Activated CD8-positive, alpha-beta T cell treated with anti-CD3 and anti-CD28 coated beads for 36 hours (primary cell): ENCODE measurements around the gene LIN28A. TPM values are rescaled to one million over a fixed set of nuclear protein-coding genes. Genes with fewer than 3 reads are reported as not detected.

Experiments used
- ATAC-seq: fragments of 200-7000 bp; cut with Tn5 transposase; one replicate; pipeline ENCODE4 v1.10.0; 2021; ENCODE audit warnings: mild to moderate bottlenecking, moderate library complexity
- CTCF ChIA-PET: fragments of 350-600 bp; sonication (Branson Sonifier 250); formaldehyde crosslinking; loops from one replicate; lab custom pipeline; 2021; ENCODE audit warnings: antibody characterized with exemption; lab: Charles Lee
- POLR2A ChIA-PET: fragments of 350-600 bp; sonication (Branson Sonifier 250); formaldehyde crosslinking; loops from one replicate; lab custom pipeline; 2021; ENCODE audit warnings: antibody characterized with exemption; lab: Charles Lee
- DNase-seq: peaks from one replicate; pipeline ENCODE4 v3.0.0-alpha.2; 2020
- H3K27ac Mint-ChIP-seq: one replicate; pipeline ENCODE4 v1.8.0; 2021; ENCODE audit warnings: mild to moderate bottlenecking, mixed read lengths
- H3K27me3 Mint-ChIP-seq: one replicate; pipeline ENCODE4 v1.8.0; 2021; ENCODE audit warnings: mixed read lengths
- H3K36me3 Mint-ChIP-seq: one replicate; pipeline ENCODE4 v1.8.0; 2021; ENCODE audit warnings: low read depth, mixed read lengths
- H3K4me1 Mint-ChIP-seq: one replicate; pipeline ENCODE4 v1.8.0; 2021; ENCODE audit warnings: low read depth, mixed read lengths
- H3K4me3 Mint-ChIP-seq: one replicate; pipeline ENCODE4 v1.8.0; 2021; ENCODE audit warnings: mild to moderate bottlenecking, moderate library complexity, mixed read lengths
- H3K9me3 Mint-ChIP-seq: one replicate; pipeline ENCODE4 v1.8.0; 2021; ENCODE audit warnings: mixed read lengths
- CTCF ChIP-seq: fragments of 200-600 bp; IDR thresholded peaks from one replicate; pipeline ENCODE4 v1.8.0; 2022; ENCODE audit warnings: antibody characterized with exemption, mild to moderate bottlenecking
- intact Hi-C: fragments of 100-400 bp; cut with micrococcal nuclease; formaldehyde crosslinking; loops from one replicate; pipeline ENCODE4 v1.10.0; 2022
- total RNA-seq, 2 experiments: library from RNA; stranded (reverse); gene quantifications; one replicate each; pipeline ENCODE4 v1.2.3, GENCODE V29; 2021

LIN28A gene
- total RNA-seq, 2 experiments from 2014 or later: not detected

- H3K4me1 Mint-ChIP-seq: peaks cover 13% of the 10 kb centered on the region
- POLR2A ChIA-PET: no interaction called here
- no peak overlapping the region for H3K27ac Mint-ChIP-seq
- H3K4me3 Mint-ChIP-seq: no peak overlapping the region
- no peaks in the 10 kb centered on the region for H3K36me3 Mint-ChIP-seq
- CTCF ChIA-PET: interaction anchor here (0.7 to 4.4 kb wide), 4 partner anchors 8 to 171 kb away, joined by 3 to 31 read pairs (median 8); partner anchors contain the start of gene CEP85
- TF ChIP-seq CTCF: no peak
- peaks cover 26% of the 10 kb centered on the region for H3K27me3 Mint-ChIP-seq
- DNase-seq: no peak
- H3K9me3 Mint-ChIP-seq: no peaks in the 10 kb centered on the region
- ATAC-seq: no peak
- intact Hi-C loops: no loop called here
Observed at GRCh38 chr1:26404641-26405040, 6.0 kb upstream of the LIN28A start.

GRCh38 chr1:26405281-26405915 is 5.2 kb upstream of the LIN28A start:
- no peak for TF ChIP-seq CTCF
- no peak overlapping the region for H3K4me3 Mint-ChIP-seq
- ChIA-PET POLR2A (interaction anchor here (0.8 to 1.0 kb wide), 2 partner anchors 84 to 118 kb away, joined by 3 read pairs; no protein-coding TSS in a partner anchor), CTCF (interaction anchor here (0.6 to 4.4 kb wide), 7 partner anchors 8 to 171 kb away, joined by 3 to 31 read pairs (median 5); partner anchors contain the start of gene CEP85)
- DNase-seq: no peak
- H3K27ac Mint-ChIP-seq: no peak overlapping the region
- no peaks in the 10 kb centered on the region for H3K9me3 Mint-ChIP-seq
- peaks cover 15% of the 10 kb centered on the region for H3K4me1 Mint-ChIP-seq
- H3K27me3 Mint-ChIP-seq: peaks cover 31% of the 10 kb centered on the region
- no peak for ATAC-seq
- no peaks in the 10 kb centered on the region for H3K36me3 Mint-ChIP-seq
- intact Hi-C loops: no loop called here

GRCh38 chr1:26408604-26409003 is 2.0 kb upstream of the LIN28A start:
- Mint-ChIP-seq H3K27ac (no peak overlapping the region), H3K36me3 (no peaks in the 10 kb centered on the region), H3K4me3 (no peak overlapping the region), H3K4me1 (peaks cover 23% of the 10 kb centered on the region), H3K27me3 (peaks cover 54% of the 10 kb centered on the region), H3K9me3 (no peaks in the 10 kb centered on the region)
- ChIA-PET POLR2A (no interaction called here), CTCF (interaction anchor here (1.0 kb wide), 1 partner anchor 8 kb away, joined by 12 read pairs; no protein-coding TSS in a partner anchor)
- TF ChIP-seq CTCF: no peak
- ATAC-seq (peak; percentile 92), DNase-seq (peak; percentile 78)
- intact Hi-C loops: no loop called here

GRCh38 chr1:26409191-26409807 is 1.3 kb upstream of the LIN28A start:
- H3K27me3 Mint-ChIP-seq: peaks cover 50% of the 10 kb centered on the region
- H3K9me3 Mint-ChIP-seq: no peaks in the 10 kb centered on the region
- no peak overlapping the region for H3K4me3 Mint-ChIP-seq
- H3K4me1 Mint-ChIP-seq: peaks cover 23% of the 10 kb centered on the region
- TF ChIP-seq CTCF: no peak
- H3K36me3 Mint-ChIP-seq: no peaks in the 10 kb centered on the region
- DNase-seq (no peak), ATAC-seq (no peak)
- intact Hi-C loops: no loop called here
- H3K27ac Mint-ChIP-seq: no peak overlapping the region
- CTCF ChIA-PET: interaction anchor here (0.6 to 1.2 kb wide), 3 partner anchors 11 to 45 kb away, joined by 3 to 4 read pairs (median 4); no protein-coding TSS in a partner anchor
- POLR2A ChIA-PET: no interaction called here

- peaks cover 53% of the 10 kb centered on the region for H3K27me3 Mint-ChIP-seq
- intact Hi-C loops: no loop called here
- DNase-seq: no peak
- ChIA-PET CTCF (no interaction called here), POLR2A (interaction anchor here (0.7 kb wide), 1 partner anchor 36 kb away, joined by 3 read pairs; no protein-coding TSS in a partner anchor)
- ATAC-seq: no peak
- H3K9me3 Mint-ChIP-seq: no peaks in the 10 kb centered on the region
- H3K4me1 Mint-ChIP-seq: peaks cover 23% of the 10 kb centered on the region
- no peak overlapping the region for H3K27ac Mint-ChIP-seq
- TF ChIP-seq CTCF: no peak
- H3K4me3 Mint-ChIP-seq: no peak overlapping the region
- H3K36me3 Mint-ChIP-seq: no peaks in the 10 kb centered on the region
Observed at GRCh38 chr1:26411624-26412074, 1.0 kb downstream of the LIN28A start.
